ENCODE results near the gene PTER.

DNA sequence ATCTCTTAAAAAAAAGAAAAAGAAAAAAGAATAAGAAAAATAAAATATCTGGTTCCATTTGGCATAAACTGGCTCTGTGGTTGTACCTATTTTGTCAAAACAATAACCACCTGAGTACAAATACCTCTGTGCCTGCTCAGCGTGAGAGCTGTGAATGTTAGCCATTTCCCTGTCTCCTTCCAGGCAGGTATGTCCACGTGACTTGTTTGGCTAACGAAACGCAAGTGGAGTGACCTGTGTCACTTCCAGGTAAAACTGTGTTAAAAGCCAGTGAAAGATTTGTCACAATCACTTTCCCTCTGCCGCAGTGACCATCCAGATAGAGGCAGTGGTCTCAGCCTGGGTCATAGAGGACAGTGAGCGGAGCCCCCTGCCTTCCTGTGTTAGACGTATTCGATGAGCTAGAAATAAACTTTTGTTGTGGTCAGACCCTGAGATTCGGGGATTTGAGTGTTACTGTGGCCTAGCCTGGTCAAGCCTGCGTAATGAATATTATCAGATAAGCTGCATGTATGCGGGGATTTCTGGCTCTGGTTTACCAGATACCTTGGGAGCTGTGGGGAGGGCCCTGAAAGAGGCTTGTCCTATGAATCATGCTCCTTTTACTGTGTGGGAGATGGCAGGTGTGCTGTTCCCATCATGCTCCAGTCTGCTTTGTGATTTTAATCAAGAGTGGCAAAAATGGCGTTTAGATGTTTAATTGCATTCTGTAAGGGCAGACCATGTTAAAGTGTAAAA, 3.8 kb downstream of the PTER start:
- TF ChIP-seq, protein P1, sequence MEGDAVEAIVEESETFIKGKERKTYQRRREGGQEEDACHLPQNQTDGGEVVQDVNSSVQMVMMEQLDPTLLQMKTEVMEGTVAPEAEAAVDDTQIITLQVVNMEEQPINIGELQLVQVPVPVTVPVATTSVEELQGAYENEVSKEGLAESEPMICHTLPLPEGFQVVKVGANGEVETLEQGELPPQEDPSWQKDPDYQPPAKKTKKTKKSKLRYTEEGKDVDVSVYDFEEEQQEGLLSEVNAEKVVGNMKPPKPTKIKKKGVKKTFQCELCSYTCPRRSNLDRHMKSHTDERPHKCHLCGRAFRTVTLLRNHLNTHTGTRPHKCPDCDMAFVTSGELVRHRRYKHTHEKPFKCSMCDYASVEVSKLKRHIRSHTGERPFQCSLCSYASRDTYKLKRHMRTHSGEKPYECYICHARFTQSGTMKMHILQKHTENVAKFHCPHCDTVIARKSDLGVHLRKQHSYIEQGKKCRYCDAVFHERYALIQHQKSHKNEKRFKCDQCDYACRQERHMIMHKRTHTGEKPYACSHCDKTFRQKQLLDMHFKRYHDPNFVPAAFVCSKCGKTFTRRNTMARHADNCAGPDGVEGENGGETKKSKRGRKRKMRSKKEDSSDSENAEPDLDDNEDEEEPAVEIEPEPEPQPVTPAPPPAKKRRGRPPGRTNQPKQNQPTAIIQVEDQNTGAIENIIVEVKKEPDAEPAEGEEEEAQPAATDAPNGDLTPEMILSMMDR (IDR thresholded peaks at IDR 0.05), result no peak
- TF ChIP-seq POLR2A (IDR thresholded peaks at IDR 0.05) (no peak), EP300 (IDR thresholded peaks at IDR 0.05) (no peak)

Measured in gastroesophageal sphincter (tissue), 3 donors.